ENCODE results near the gene CTAGE4.
"Not testable (repeated sequence)": the region's sequence is repeated elsewhere in the genome, so short reads cannot be mapped to it uniquely, and the experiment has no call there.

CTAGE4 gene

GRCh38 chr7:144148224-144148827, 34.9 kb upstream of the CTAGE4 start:
- no peaks in the 10 kb centered on the region for H3K36me3 ChIP-seq (ENCODE audit: low read depth)
- no peaks in the 10 kb centered on the region for H3K27me3 ChIP-seq (ENCODE audit: insufficient read depth, poor library complexity, severe bottlenecking)
- TF ChIP-seq, protein P1, sequence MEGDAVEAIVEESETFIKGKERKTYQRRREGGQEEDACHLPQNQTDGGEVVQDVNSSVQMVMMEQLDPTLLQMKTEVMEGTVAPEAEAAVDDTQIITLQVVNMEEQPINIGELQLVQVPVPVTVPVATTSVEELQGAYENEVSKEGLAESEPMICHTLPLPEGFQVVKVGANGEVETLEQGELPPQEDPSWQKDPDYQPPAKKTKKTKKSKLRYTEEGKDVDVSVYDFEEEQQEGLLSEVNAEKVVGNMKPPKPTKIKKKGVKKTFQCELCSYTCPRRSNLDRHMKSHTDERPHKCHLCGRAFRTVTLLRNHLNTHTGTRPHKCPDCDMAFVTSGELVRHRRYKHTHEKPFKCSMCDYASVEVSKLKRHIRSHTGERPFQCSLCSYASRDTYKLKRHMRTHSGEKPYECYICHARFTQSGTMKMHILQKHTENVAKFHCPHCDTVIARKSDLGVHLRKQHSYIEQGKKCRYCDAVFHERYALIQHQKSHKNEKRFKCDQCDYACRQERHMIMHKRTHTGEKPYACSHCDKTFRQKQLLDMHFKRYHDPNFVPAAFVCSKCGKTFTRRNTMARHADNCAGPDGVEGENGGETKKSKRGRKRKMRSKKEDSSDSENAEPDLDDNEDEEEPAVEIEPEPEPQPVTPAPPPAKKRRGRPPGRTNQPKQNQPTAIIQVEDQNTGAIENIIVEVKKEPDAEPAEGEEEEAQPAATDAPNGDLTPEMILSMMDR (IDR thresholded peaks at IDR 0.05; ENCODE audit: poor library complexity, severe bottlenecking): no peak
- H3K27ac ChIP-seq (ENCODE audit: poor library complexity, severe bottlenecking): no peak overlapping the region
- peaks cover 2% of the 10 kb centered on the region for H3K9me3 ChIP-seq (ENCODE audit: severe bottlenecking)
- no peak overlapping the region for H3K4me3 ChIP-seq (ENCODE audit: severe bottlenecking)
- ATAC-seq (ENCODE audit: low read depth) (no peak), DNase-seq (ENCODE audit: low spot score) (no peak)
- H3K4me1 ChIP-seq (ENCODE audit: insufficient read depth, poor library complexity, severe bottlenecking): no peaks in the 10 kb centered on the region

- H3K27me3 ChIP-seq (ENCODE audit: insufficient read depth, poor library complexity, severe bottlenecking): no peaks in the 10 kb centered on the region
- H3K9me3 ChIP-seq (ENCODE audit: severe bottlenecking): no peaks in the 10 kb centered on the region
- ATAC-seq (ENCODE audit: low read depth) (no peak), DNase-seq (ENCODE audit: low spot score) (no peak)
- no peaks in the 10 kb centered on the region for H3K4me1 ChIP-seq (ENCODE audit: insufficient read depth, poor library complexity, severe bottlenecking)
- no peaks in the 10 kb centered on the region for H3K36me3 ChIP-seq (ENCODE audit: low read depth)
- TF ChIP-seq, protein P1 (IDR thresholded peaks at IDR 0.05; ENCODE audit: poor library complexity, severe bottlenecking): no peak
- H3K4me3 ChIP-seq (ENCODE audit: severe bottlenecking): no peak overlapping the region
- H3K27ac ChIP-seq (ENCODE audit: poor library complexity, severe bottlenecking): no peak overlapping the region
These were observed 24.4 kb upstream of the CTAGE4 start for GRCh38 chr7:144158861-144159260.

GRCh38 chr7:144164784-144165183, 18.5 kb upstream of the CTAGE4 start:
- TF ChIP-seq, protein P1 (IDR thresholded peaks at IDR 0.05; ENCODE audit: poor library complexity, severe bottlenecking): no peak
- no peak overlapping the region for H3K4me3 ChIP-seq (ENCODE audit: severe bottlenecking)

DNA sequence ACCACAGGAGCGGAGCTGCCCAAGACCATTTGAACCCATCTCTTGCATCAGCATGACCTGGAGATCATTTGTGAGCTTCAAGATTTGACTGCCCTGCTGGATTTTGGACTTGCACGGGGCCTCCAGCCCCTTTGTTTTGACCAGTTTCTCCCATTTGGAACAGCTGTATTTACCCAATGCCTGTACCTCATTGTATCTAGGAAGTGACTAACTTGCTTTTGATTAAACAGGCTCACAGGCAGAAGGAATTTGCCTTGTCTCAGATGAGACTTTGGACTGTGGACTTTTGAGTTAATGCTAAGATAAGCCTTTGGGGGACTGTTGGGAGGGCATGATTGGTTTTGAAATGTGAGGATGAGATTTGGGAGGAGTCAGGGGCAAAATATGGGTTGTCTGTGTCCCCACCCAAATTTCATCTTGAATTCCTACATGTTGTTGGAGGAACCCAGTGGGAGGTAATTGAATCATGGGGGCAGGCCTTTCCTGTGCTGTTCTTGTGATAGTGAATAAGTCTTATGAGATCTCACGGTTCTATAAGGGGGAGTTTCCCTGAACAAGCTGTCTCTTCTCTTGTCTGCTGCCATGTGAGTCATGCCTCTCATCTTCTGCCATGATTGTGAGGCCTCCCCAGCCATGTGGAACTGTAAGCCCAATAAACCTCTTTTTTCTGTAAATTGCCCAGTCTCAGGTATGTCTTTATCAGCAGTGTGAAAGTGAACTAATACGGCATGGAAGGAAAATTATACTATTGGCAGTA, 11.5 kb upstream of the CTAGE4 start:
- H3K36me3 ChIP-seq (ENCODE audit: low read depth); H3K9me3 ChIP-seq (ENCODE audit: severe bottlenecking); H3K27me3 ChIP-seq (ENCODE audit: insufficient read depth, poor library complexity, severe bottlenecking); H3K4me3 ChIP-seq (ENCODE audit: severe bottlenecking); DNase-seq (ENCODE audit: low spot score); H3K27ac ChIP-seq (ENCODE audit: poor library complexity, severe bottlenecking); H3K4me1 ChIP-seq (ENCODE audit: insufficient read depth, poor library complexity, severe bottlenecking); ATAC-seq (ENCODE audit: low read depth): not testable (repeated sequence)

More at GRCh38 chr7:144164784-144165183, 18.5 kb upstream of the CTAGE4 start:
- DNase-seq (ENCODE audit: low spot score) (no peak), ATAC-seq (ENCODE audit: low read depth) (no peak)
- Histone ChIP-seq H3K27ac (ENCODE audit: poor library complexity, severe bottlenecking) (no peak overlapping the region), H3K27me3 (ENCODE audit: insufficient read depth, poor library complexity, severe bottlenecking) (no peaks in the 10 kb centered on the region), H3K36me3 (ENCODE audit: low read depth) (no peaks in the 10 kb centered on the region), H3K9me3 (ENCODE audit: severe bottlenecking) (no peaks in the 10 kb centered on the region), H3K4me1 (ENCODE audit: insufficient read depth, poor library complexity, severe bottlenecking) (no peaks in the 10 kb centered on the region)

- no peaks in the 10 kb centered on the region for H3K36me3 ChIP-seq (ENCODE audit: low read depth)
These were observed 8.7 kb upstream of the CTAGE4 start for GRCh38 chr7:144174613-144175012.

More at GRCh38 chr7:144174613-144175012, 8.7 kb upstream of the CTAGE4 start:
- Histone ChIP-seq H3K27me3 (ENCODE audit: insufficient read depth, poor library complexity, severe bottlenecking) (no peaks in the 10 kb centered on the region), H3K4me3 (ENCODE audit: severe bottlenecking) (no peak overlapping the region), H3K9me3 (ENCODE audit: severe bottlenecking) (no peaks in the 10 kb centered on the region), H3K27ac (ENCODE audit: poor library complexity, severe bottlenecking) (no peak overlapping the region), H3K4me1 (ENCODE audit: insufficient read depth, poor library complexity, severe bottlenecking) (no peaks in the 10 kb centered on the region)
- DNase-seq (ENCODE audit: low spot score) (no peak), ATAC-seq (ENCODE audit: low read depth) (no peak)
- TF ChIP-seq, protein P1 (IDR thresholded peaks at IDR 0.05; ENCODE audit: poor library complexity, severe bottlenecking): no peak

Data from RWPE2 (cell line).